Right ventricle myocardium inferior (tissue), 1 donor: ENCODE data around the gene CAP2. TPM values are rescaled to one million over a fixed set of nuclear protein-coding genes. Genes with fewer than 3 reads are reported as not detected.
"Not testable (repeated sequence)": the region's sequence is repeated elsewhere in the genome, so short reads cannot be mapped to it uniquely, and the experiment has no call there.

ENCODE experiments used
- ATAC-seq: fragments of 200-7000 bp; cut with Tn5 transposase; one replicate; pipeline ENCODE4 v1.9.1; 2020; ENCODE audit warnings: mild to moderate bottlenecking, moderate library complexity
- DNase-seq: peaks from one replicate; pipeline ENCODE4 v3.0.0; 2021; ENCODE audit errors: missing footprints
- intact Hi-C: fragments of 100-400 bp; cut with DNase I; formaldehyde crosslinking; loops from one replicate; pipeline ENCODE4 v1.11.0; 2022
- total RNA-seq: library from RNA; stranded (reverse); fragmentation: NEBNext Ultra II Directional; extraction: Animal tissue kit (Norgen Biotek cat#: 25700); gene quantifications from one replicate; pipeline ENCODE4 v1.2.1, GENCODE V29; 2021
- donor health status: DM: no; HTN: yes; CAD: no; lungs with severe emphysema.

CAP2 gene
- total RNA-seq, 1 donor from 2014 or later: 137 TPM

DNA sequence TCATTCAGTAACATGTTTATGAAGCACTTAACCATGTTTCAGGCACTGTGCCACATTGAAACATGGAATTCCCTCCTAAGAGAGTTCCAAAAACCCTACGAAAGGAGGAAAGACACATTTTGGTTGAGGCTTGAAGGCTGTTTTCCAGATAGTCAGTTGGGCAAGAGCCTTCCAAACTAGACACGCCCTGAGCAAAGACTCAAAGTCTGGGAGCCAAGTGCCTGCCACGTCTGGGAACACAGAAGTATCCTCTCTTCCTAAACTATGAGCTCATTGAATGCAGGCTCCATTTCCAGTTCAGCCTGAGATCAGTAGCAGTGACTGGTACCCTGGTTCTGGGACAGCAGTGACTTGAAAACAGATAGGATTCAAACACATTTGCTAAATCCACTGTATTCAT lies 132.2 kb downstream of the CAP2 start:
- no peak for DNase-seq
- intact Hi-C loops: no loop called here
- no peak for ATAC-seq

DNA sequence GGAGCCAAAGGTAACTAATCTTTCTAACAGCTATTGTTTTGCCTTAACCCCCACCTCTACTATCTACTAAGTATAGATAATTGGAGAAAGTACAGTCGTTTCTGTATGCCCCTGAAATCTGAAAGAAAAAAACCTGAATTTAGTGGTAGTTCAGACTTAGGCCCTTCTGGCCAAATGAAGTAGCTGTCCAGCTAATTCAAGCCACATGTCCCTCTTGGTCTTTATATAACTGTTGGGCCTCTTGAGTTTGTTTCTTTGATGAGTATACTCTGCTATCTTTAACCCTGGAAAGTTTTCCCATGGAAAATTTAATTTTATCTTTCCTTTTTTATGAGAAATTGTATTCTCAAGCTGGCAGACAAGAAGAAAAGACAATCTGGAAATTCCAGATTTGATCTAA lies 133.7 kb downstream of the CAP2 start:
- intact Hi-C loops: no loop called here
- DNase-seq (no peak), ATAC-seq (no peak)

DNA sequence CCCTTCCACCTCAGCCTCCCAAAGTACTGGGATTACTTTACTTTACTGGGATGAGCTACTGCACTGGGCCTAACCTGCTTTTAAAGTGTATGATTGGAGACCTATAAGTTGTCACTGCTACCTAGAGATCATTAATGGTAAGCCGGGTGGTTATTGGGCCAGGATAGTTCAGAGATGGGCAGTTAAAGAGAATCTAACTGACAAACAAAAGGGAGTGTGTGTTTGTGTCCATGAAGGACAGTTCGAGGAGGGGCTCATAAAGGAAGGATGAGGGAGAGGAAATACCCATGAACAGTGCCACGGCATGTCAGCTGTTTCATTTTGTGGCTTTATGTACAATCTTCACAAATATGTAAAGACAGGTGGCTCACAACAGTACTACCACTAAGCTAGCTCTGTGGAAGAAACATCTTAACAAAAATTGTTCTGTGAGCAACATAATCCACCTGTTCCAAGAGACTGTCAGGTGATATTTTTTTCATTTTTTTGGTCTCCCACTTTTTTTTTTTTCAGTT lies 137.0 kb downstream of the CAP2 start:
- ATAC-seq (no peak), DNase-seq (no peak)
- intact Hi-C loops: no loop called here

DNA sequence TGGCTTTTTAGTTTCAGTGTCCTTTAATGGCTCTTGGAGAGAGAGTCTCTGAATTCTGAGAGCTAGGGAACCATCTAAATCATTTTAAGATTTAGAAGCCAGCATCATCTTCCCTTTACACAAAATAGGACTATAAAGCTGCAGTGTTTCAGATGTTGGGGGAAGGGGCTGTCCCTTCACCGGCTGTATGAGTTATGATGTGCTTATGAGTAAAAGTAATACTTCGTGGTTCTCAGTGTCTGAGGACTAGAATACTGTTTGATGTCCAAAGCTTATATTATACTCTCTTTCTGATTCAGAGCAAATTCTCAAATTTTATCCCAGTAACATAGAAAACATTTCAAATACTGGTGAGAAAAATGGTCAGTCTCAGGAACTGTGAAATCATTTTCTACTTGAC lies 143.2 kb downstream of the CAP2 start:
- intact Hi-C loops: no loop called here
- ATAC-seq (no peak), DNase-seq (no peak)

DNA sequence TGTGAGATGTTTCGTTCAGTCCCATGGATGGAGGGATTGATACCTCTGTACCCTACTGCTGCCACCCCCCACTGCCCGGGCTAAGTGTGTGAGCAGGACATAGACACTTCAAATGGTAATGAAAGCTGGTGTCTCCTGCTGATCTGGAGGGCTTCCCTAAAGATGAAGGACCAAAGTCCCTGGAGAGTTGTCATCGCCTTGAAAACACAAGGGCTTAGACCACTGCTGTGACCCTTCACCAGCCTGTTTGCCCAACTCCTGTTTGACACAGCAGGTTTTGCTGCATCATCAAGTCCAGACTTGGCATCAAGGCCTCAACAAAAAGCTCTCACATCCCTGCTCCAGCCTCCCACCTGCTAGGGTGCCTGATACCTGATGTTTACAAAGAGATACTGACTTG lies 148.8 kb downstream of the CAP2 start:
- intact Hi-C loops: no loop called here
- DNase-seq (no peak), ATAC-seq (no peak)

DNA sequence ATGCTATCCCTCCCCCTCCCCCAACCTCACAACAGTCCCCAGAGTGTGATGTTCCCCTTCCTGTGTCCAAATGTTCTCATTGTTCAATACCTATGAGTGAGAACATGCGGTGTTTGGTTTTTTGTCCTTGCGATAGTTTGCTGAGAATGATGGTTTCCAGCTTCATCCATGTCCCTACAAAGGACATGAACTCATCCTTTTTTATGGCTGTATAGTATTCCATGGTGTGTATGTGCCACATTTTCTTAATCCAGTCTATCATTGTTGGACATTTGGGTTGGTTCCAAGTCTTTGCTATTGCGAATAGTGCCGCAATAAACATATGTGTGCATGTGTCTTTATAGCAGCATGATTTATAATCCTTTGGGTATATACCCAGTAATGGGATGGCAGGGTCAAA lies 152.3 kb downstream of the CAP2 start:
- ATAC-seq, intact Hi-C loops, DNase-seq: not testable (repeated sequence)

DNA sequence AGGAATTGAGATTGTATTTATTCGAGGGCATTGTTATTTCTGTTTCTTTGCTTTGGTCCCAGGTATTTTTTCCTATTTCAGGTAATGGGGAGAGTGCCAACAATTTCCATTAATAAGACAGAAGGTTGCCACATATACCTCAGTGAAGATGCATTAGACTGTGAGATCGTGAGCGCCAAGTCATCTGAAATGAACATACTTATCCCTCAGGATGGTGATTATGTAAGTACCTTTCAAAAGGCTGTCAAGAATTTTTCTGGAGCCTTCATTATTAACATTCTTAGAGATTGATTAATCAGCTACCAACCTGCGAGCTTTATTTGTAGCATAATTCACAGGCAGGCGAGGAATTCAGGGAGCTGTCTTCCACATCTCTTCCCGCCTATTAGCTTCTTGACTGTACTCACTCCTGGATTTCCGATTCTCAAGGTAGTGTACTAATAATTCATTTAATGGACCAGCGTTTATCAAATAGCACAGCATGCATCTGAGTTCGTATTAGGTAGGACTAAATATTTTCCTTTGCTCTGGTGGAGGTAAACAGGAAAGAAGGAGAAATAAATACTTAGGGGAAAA lies 158.1 kb downstream of the CAP2 start:
- DNase-seq (no peak), ATAC-seq (no peak)
- intact Hi-C loops: no loop called here

DNA sequence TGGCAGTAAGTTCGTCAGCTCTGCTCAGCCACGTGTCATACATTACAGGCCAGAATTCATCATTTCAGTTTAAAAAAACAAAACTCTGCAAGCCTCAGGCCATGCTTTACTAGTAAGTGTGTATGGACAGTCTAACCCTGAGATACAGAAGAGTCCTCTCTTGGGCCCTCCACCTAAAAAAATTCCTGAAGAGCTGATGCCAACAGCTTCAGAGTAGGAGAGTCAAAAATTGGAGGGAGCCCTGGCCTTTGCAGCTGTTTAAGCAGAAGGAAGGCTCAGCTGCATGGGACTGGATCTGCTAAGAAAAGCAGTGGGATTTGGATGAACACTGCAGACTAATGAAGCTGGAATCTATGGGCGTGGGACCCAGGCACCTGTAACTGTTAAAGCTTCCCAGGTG lies 159.5 kb downstream of the CAP2 start:
- intact Hi-C loops: no loop called here
- DNase-seq (no peak), ATAC-seq (no peak)

DNA sequence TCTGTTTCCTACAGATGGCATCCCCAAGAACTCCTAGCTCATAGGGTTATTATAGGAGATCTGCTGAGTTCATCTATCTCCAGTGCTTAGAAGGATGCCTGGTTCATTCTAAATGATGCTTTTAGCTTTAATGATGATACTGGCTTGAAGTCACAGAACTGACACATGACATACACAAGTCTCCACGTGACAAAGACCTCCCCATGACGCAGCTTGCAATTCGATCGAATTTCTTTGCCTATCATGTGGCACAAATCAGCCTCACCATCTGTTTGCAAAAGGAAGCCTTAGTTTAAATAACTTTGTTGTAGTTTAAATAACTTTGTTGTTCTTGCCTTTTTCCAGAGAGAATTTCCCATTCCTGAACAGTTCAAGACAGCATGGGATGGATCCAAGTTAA lies 162.6 kb downstream of the CAP2 start:
- intact Hi-C loops: no loop called here
- DNase-seq (no peak), ATAC-seq (no peak)

DNA sequence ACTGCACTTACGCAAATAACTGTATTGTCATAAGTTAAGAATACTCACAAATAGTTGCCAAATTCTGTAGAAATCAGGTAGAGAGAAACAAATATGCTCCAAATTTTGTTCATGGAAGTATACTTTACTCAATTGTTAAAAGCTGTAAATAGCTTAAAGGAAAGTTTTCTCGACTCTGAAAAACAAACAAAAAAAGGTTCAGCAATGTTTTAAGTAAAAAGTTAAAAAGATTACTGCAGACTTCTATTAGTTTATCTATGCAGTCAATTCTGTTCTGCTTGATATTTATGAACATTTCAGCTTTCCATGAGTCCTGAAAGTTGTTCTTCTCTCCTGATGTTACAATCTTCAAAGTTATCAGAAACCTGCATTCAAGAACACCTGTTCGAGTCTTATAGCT lies 169.2 kb downstream of the CAP2 start:
- no peak for ATAC-seq
- no peak for DNase-seq
- intact Hi-C loops: no loop called here

DNA sequence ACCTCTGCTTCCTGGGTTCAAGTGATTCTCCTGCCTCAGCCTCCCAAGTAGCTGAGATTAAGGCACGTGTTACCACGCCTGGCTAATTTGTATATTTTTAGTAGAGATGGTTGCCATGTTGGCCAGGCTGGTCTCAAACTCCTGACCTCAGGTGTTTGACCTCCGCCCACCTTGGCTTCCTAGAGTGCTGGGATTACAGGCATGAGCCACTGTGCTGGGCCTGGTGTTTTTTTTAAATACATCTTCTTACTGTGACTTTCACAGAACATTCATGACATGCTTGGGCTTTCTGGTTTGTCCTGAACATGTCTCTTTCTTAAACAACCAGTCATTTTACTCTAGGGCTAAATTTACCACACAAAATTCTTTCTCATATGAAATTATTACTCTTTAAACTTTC lies 172.0 kb downstream of the CAP2 start:
- DNase-seq: no peak
- no peak for ATAC-seq
- intact Hi-C loops: no loop called here

DNA sequence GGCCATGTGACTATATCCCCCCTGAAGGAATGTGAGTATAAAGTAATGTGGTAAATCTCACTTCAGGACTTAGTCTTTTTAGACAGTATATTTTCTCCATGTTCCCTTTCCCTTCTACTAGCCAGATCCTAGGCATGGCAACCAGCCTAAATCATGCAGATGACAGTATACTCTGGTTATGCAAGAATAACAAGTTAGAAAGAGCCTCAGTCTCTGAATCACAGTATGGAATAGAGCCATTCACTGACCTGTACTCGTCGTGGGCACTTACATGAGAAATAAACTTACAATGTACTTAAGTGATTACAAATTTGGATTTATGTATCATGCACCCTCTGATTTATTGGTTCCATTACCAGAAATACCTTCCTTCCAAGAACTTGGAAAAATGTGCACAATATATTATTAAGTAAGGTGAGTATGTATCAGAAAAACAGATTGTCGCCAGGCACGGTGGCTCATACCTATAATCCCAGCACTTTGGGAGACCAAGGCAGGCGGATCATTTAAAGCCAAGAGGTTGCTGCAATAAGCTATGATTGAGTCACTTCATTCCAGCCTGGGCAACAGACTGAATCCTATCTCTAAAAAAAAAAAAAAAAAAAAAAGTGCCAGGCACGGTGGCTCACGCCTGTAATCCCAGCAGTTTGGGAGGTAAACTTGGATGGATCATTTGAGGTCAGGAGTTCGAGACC lies 181.6 kb downstream of the CAP2 start:
- no peak for DNase-seq
- intact Hi-C loops: no loop called here
- no peak for ATAC-seq

DNA sequence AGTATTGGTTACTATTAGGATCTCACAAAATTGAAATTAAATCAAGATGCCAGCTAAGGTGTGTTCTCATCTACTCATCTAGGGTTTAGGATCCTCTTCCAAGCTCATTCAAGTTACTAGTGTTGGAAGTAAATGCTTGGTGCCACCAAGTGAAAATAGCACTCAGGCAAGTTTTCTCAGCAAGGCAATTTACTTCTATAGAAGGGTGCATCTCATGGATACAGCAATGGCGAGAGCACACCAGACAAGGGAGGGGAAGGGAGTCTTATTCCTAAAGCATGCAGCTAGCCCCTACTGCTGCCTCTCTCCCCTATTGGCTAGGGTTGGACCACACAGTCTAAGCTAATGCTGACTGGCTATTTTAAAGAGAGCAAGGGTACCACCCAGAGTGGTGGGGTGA lies 183.7 kb downstream of the CAP2 start:
- ATAC-seq (no peak), DNase-seq (no peak)
- intact Hi-C loops: no loop called here

DNA sequence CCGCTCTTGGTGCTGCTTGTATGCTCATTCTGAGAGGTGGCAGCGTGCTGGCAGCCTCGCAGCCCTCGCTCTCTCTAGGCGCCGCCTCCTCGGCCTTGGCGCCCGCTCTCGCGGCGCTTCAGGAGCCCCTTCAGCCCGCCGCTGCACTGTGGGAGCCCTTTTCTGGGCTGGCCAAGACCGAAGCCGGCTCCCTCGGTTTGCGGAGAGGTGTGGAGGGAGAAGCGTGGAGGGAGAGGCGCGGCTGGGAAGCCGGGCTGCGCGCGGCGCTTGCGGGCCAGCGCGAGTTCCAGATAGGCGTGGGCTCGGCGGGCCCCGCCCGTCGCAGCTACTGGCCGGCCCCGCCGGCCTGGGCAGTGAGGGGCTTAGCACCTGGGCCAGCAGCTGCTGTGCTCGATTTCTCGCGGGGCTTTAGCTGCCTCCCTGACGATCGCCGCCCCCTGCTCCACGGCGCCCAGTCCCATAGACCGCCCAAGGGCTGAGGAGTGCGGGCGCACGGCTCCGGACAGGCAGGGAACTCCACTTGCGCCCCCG lies 187.2 kb downstream of the CAP2 start:
- intact Hi-C loops: loop anchor here (5.0 kb wide), 2 partner anchors 108 to 293 kb away; no protein-coding TSS in a partner anchor
- DNase-seq (peak; percentile 77), ATAC-seq (peak; percentile 80)

DNA sequence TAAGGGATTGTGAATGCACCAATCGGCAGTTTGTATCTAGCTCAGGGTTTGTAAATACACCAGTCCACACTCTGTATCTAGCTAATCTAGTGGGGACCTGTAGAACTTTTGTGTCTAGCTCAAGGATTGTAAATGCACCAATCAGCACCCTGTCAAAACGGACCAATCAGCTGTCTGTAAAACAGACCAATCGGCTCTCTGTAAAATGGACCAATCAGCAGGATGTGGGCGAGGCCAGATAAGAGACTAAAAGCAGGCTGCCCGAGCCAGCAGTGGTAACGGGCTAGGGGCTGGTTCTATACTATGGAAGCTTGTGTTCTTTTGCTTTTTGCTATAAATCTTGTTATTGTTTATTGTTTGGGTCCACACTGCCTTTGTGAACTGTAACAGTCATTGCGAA lies 187.9 kb downstream of the CAP2 start:
- ATAC-seq, DNase-seq: not testable (repeated sequence)
- intact Hi-C loops: loop anchor here (5.0 kb wide), 2 partner anchors 109 to 294 kb away; no protein-coding TSS in a partner anchor

DNA sequence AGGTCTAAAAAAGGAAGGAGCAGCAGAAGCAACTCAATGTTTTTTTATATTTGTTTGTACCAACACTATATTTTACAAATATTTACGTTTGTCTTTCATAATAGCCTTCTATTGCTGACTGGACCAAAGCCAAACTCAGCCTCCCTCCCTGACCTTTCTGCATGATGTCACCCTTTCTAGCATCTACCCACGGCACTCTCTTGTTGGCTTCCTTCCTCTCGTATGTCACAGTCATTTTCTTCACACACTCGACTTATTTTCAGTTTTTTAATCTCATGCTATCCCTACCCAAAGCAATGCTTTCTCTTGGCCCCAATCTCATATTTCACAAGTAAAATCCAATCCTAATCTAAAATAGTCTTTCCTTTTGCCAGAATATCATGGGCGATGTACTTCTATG lies 190.4 kb downstream of the CAP2 start:
- intact Hi-C loops: loop anchor here (1.0 to 5.0 kb wide), 4 partner anchors 112 to 427 kb away; no protein-coding TSS in a partner anchor
- ATAC-seq (peak; percentile 21), DNase-seq (no peak)

DNA sequence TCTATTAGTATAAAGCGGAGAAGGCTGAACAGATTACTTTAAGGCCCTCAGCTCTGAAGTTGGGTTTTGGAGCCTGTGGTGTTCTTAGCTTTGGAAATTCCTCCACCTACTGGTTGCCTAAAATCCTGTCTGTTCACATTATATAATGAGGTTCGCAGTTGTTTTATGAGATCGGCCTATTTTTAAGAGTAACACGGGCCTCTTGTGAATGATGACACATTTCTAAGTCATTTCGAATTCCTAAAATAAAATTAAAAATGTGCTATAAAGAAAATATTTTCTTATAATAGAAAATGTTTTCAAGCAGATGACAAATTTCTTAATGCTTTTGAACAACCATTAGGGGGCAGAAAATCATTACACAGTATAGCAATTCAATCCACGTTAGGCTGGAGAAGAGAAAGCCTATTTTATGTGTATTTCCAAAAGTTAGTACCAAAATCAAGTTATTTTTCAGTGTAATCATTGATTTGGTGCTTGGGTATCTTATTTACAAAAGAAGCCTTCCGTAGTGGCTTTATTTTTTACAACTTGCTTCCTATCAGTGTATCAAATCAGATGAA lies 190.9 kb downstream of the CAP2 start:
- DNase-seq: no peak
- intact Hi-C loops: loop anchor here (1.0 to 5.0 kb wide), 4 partner anchors 112 to 427 kb away; no protein-coding TSS in a partner anchor
- ATAC-seq: peak; percentile 82

DNA sequence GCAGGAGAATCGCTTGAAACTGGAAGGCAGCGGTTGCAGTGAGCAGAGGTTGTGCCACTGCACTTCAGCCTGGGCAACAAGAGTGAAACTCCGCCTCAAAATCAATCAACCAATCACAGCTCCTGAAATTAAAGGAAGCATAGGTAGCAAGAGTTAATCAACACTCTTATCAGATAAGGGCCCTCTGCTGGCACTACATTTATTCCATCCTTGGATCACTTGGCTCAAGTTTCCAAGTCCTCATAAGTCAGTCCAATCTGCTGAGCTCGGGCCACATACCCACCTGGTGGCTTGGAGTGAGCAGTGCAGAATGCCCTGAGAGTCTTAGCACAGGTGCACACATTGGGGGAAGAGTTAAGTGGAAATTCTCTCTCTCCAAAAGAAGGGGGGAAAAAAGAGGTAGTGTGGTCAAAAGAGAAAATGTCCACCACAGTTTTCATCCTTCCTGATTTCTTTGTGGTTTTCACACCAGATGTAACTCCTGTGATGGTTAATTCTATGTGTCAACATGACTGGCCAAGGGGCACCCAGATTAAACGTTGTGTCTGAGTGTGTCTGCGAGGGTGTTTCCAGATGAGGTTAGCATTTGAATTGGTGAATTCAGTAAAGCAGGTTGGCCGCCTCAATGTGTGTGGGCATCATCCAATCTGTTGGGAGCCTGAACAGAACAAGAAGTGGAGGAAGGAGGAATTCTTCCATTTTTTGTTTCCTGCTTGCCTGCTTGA lies 192.5 kb downstream of the CAP2 start:
- intact Hi-C loops: no loop called here
- DNase-seq (no peak), ATAC-seq (no peak)

DNA sequence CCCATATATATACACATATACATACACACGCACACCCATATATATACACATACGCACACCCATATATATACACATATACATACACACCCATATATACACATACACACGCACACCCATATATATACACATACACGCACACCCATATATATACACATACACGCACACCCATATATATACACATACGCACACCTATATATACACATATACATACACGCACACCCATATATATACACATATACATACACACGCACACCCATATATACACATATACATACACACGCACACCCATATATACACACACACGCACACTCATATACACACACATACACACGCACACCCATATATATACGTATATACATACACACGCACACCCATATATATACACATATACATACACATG lies 193.2 kb downstream of the CAP2 start:
- ATAC-seq, intact Hi-C loops, DNase-seq: not testable (repeated sequence)
